Liver (tissue), 9 donors: Measurements from ENCODE around the gene KDM3B. TPM values are rescaled to one million over a fixed set of nuclear protein-coding genes. Genes with fewer than 3 reads are reported as not detected.
A peak's percentile ranks its signal among the peaks of the same experiment; 100 is the strongest.
"Not testable (repeated sequence)": the region's sequence is repeated elsewhere in the genome, so short reads cannot be mapped to it uniquely, and the experiment has no call there.

Source experiments
- DNase-seq: peaks from one replicate; pipeline ENCODE4 v3.0.0-alpha.2; 2017; ENCODE audit warnings: low spot score
- H3K27ac ChIP-seq, 2 donors: one replicate each; pipeline ENCODE4 v1.7.0; 2013; ENCODE audit warnings: inconsistent platforms in 2 of 2, low read length in 2 of 2, control low read depth in 1 of 2, low read depth in 1 of 2, mild to moderate bottlenecking in 1 of 2
- H3K27me3 ChIP-seq, 4 donors: one replicate each; pipeline versions ENCODE4 v1.6.1 to v1.7.0; 2013; ENCODE audit warnings: low read length in 3 of 4, inconsistent platforms in 1 of 4, mild to moderate bottlenecking in 1 of 4, moderate library complexity in 1 of 4; ENCODE audit not compliant: control insufficient read depth in 4 of 4, insufficient read depth in 4 of 4
- H3K36me3 ChIP-seq, 4 donors: one replicate each; pipeline versions ENCODE4 v1.6.1 to v1.7.0; 2013; ENCODE audit warnings: low read length in 3 of 4, mild to moderate bottlenecking in 3 of 4, low read depth in 1 of 4, moderate library complexity in 1 of 4; ENCODE audit not compliant: control insufficient read depth in 4 of 4, insufficient read depth in 3 of 4
- H3K4me1 ChIP-seq, 4 donors: one replicate each; pipeline versions ENCODE4 v1.6.1 to v1.7.0; 2013; ENCODE audit warnings: low read length in 3 of 4, mild to moderate bottlenecking in 3 of 4, moderate library complexity in 1 of 4; ENCODE audit not compliant: control insufficient read depth in 4 of 4, insufficient read depth in 4 of 4
- H3K4me3 ChIP-seq, 3 donors: one replicate each; pipeline versions ENCODE4 v1.6.1 to v1.7.0; 2013; ENCODE audit warnings: low read length in 3 of 3, control low read depth in 1 of 3, low read depth in 1 of 3, mild to moderate bottlenecking in 1 of 3
- H3K9ac ChIP-seq, 2 donors: one replicate each; pipeline ENCODE4 v1.7.0; 2013; ENCODE audit warnings: low read length in 2 of 2, mild to moderate bottlenecking in 2 of 2, moderate library complexity in 2 of 2, control low read depth in 1 of 2, low read depth in 1 of 2
- H3K9me3 ChIP-seq, 4 donors: one replicate each; pipeline versions ENCODE4 v1.6.1 to v1.7.0; 2013; ENCODE audit warnings: low read length in 3 of 4; ENCODE audit not compliant: control insufficient read depth in 4 of 4
- EGR1 ChIP-seq, 2 donors: IDR thresholded peaks; 2 replicates each; pipeline ENCODE4 v1.6.1; 2016 to 2018; ENCODE audit warnings: antibody characterized with exemption in 2 of 2, low read depth in 2 of 2
- FOXA1 ChIP-seq: IDR thresholded peaks from 2 replicates; pipeline ENCODE4 v1.6.1; 2016; ENCODE audit warnings: antibody characterized with exemption
- FOXA2 ChIP-seq: IDR thresholded peaks from 2 replicates; pipeline ENCODE4 v1.6.1; 2016; ENCODE audit warnings: antibody characterized with exemption
- GABPA ChIP-seq, 2 donors: IDR thresholded peaks in 1 of 2; conservative IDR thresholded peaks in 1 of 2; 2 replicates each; pipeline ENCODE4 v1.6.1; 2016; ENCODE audit warnings: antibody characterized with exemption in 2 of 2, mild to moderate bottlenecking in 1 of 2, moderate library complexity in 1 of 2
- HNF4A ChIP-seq, 2 donors: conservative IDR thresholded peaks; 2 replicates each; pipeline ENCODE4 v1.6.1; 2016; ENCODE audit warnings: antibody characterized with exemption in 2 of 2, mild to moderate bottlenecking in 2 of 2
- HNF4G ChIP-seq: IDR thresholded peaks from 2 replicates; pipeline ENCODE4 v1.6.1; 2016; ENCODE audit warnings: antibody characterized with exemption
- JUND ChIP-seq, 2 donors: IDR thresholded peaks; 2 replicates each; pipeline ENCODE4 v1.6.1; 2016; ENCODE audit warnings: antibody characterized with exemption in 2 of 2
- NR2F2 ChIP-seq: IDR thresholded peaks from 2 replicates; pipeline ENCODE4 v1.6.1; 2016; ENCODE audit warnings: antibody characterized with exemption
- RAD21 ChIP-seq, 2 donors: IDR thresholded peaks; 2 replicates each; pipeline ENCODE4 v1.6.1; 2016; ENCODE audit warnings: antibody characterized with exemption in 2 of 2, mild to moderate bottlenecking in 2 of 2
- RXRA ChIP-seq, 2 donors: IDR thresholded peaks; 2 replicates each; pipeline ENCODE4 v1.6.1; 2017 to 2018; ENCODE audit warnings: antibody characterized with exemption in 2 of 2, mild to moderate bottlenecking in 1 of 2
- SP1 ChIP-seq: IDR thresholded peaks from 2 replicates; pipeline ENCODE4 v1.6.1; 2018; ENCODE audit warnings: antibody characterized with exemption, mild to moderate bottlenecking
- TAF1 ChIP-seq: conservative IDR thresholded peaks from 2 replicates; pipeline ENCODE4 v1.6.1; 2016; ENCODE audit warnings: antibody characterized with exemption, mild to moderate bottlenecking
- YY1 ChIP-seq: IDR thresholded peaks from 2 replicates; pipeline ENCODE4 v1.6.1; 2016; ENCODE audit warnings: antibody characterized with exemption, mild to moderate bottlenecking
- WGBS: extraction: QIAGEN DNeasy Blood & Tissue Kit; methylation state at CpG from one replicate; pipeline ENCODE4 v1.1.7; 2013; 5-methylcytosine and 5-hydroxymethylcytosine counted together
- polyA plus RNA-seq, 2 donors: library from polyadenylated mRNA; stranded (reverse) in 1 of 2; unstranded in 1 of 2; fragments of 200-250 nt in 1 of 2; fragments of >200 nt in 1 of 2; fragmentation: Nextera tagmentation in 1 of 2; extraction: Ambion mirVana in 1 of 2; gene quantifications; one replicate each; pipeline versions ENCODE4 v1.2.1 to v1.2.3, GENCODE V29; 2013 to 2015
- total RNA-seq, 2 donors: library from RNA; depleted of rRNA; stranded (reverse); fragments of >200 nt; gene quantifications; one replicate each; pipeline ENCODE4 v1.2.3, GENCODE V29; 2014
- TF ChIP-seq, protein P1 (sequence below): fragments of 150-350 bp; IDR thresholded peaks from 2 replicates; pipeline ENCODE4 v1.5.1; 2017; ENCODE audit warnings: improper control_type of control experiment, low read depth, low read length; ENCODE audit not compliant: missing input control
- TF ChIP-seq, protein P2 (sequence below): IDR thresholded peaks from 2 replicates; pipeline ENCODE4 v1.6.1; 2016; ENCODE audit warnings: antibody characterized with exemption
- TF ChIP-seq, protein P3 (sequence below): IDR thresholded peaks from 2 replicates; pipeline ENCODE4 v1.6.1; 2016; ENCODE audit warnings: antibody characterized with exemption
- TF ChIP-seq, protein P4 (sequence below): IDR thresholded peaks from 2 replicates; pipeline ENCODE4 v1.6.1; 2016; ENCODE audit warnings: antibody characterized with exemption, mild to moderate bottlenecking
- TF ChIP-seq, protein P5 (sequence below): IDR thresholded peaks from 2 replicates; pipeline ENCODE4 v1.6.1; 2016; ENCODE audit warnings: antibody characterized with exemption
- donor health status: healthy.
- donor health status: healthy.
- donor health status: healthy.
- donor health status: healthy.
- donor health status: healthy.

KDM3B gene
- total and polyA plus RNA-seq, 4 donors, result 6.8 to 39.6 (median 18.8) TPM

- H3K9me3 ChIP-seq, result not testable (repeated sequence)
These were observed 34.3 kb upstream of the KDM3B start for GRCh38 chr5:138318211-138318610.

GRCh38 chr5:138330813-138331448 lies 21.6 kb upstream of the KDM3B start:
- no peak overlapping the region for H3K27ac ChIP-seq
- no peak for DNase-seq
- 2% methylated on average over 12 of the region's 12 CpGs for WGBS

More at GRCh38 chr5:138318211-138318610, 34.3 kb upstream of the KDM3B start:
- DNase-seq, H3K27ac ChIP-seq, H3K9ac ChIP-seq, H3K27me3 ChIP-seq, H3K4me1 ChIP-seq, H3K36me3 ChIP-seq, H3K4me3 ChIP-seq: not testable (repeated sequence)
- WGBS, result 96% methylated on average over 4 of the region's 4 CpGs

GRCh38 chr5:138331449-138332368 lies 20.8 kb upstream of the KDM3B start, which contains the start of gene CDC25C:
Gene CDC25C, minus strand, starts transcription at chr5:138331804. Its CDS starts 624 bp downstream, at chr5:138331180.
- H3K27ac ChIP-seq, result no peak within 1 kb of the TSS
- no peaks in the 10 kb centered on the region for H3K9me3 ChIP-seq
- no peak within 1 kb of the TSS for H3K9ac ChIP-seq
- TF ChIP-seq TAF1 (no peak), JUND (IDR thresholded peaks at IDR 0.05) (peak in 1 of 2 donors; percentile 14), GABPA (IDR thresholded peaks at IDR 0.05 in 1 of 2, conservative IDR thresholded peaks at IDR 0.05 in 1 of 2) (peak in 1 of 2 donors; percentile 53), RXRA (IDR thresholded peaks at IDR 0.05) (peak in 1 of 2 donors; percentile 17), FOXA1 (no peak), HNF4A (conservative IDR thresholded peaks at IDR 0.05) (no peak), YY1 (peak; percentile 62), RAD21 (IDR thresholded peaks at IDR 0.05) (peak in 1 of 2 donors; percentile 24), FOXA2 (peak; percentile 30), SP1 (peak; percentile 94), NR2F2 (peak; percentile 25), EGR1 (IDR thresholded peaks at IDR 0.05; ENCODE audit: low read depth in 2 of 2) (no peak), HNF4G (no peak)
- TF ChIP-seq, protein P1, sequence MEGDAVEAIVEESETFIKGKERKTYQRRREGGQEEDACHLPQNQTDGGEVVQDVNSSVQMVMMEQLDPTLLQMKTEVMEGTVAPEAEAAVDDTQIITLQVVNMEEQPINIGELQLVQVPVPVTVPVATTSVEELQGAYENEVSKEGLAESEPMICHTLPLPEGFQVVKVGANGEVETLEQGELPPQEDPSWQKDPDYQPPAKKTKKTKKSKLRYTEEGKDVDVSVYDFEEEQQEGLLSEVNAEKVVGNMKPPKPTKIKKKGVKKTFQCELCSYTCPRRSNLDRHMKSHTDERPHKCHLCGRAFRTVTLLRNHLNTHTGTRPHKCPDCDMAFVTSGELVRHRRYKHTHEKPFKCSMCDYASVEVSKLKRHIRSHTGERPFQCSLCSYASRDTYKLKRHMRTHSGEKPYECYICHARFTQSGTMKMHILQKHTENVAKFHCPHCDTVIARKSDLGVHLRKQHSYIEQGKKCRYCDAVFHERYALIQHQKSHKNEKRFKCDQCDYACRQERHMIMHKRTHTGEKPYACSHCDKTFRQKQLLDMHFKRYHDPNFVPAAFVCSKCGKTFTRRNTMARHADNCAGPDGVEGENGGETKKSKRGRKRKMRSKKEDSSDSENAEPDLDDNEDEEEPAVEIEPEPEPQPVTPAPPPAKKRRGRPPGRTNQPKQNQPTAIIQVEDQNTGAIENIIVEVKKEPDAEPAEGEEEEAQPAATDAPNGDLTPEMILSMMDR, result no peak
- TF ChIP-seq, protein P2, sequence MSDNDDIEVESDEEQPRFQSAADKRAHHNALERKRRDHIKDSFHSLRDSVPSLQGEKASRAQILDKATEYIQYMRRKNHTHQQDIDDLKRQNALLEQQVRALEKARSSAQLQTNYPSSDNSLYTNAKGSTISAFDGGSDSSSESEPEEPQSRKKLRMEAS, result peak; percentile 60
- TF ChIP-seq, protein P3, sequence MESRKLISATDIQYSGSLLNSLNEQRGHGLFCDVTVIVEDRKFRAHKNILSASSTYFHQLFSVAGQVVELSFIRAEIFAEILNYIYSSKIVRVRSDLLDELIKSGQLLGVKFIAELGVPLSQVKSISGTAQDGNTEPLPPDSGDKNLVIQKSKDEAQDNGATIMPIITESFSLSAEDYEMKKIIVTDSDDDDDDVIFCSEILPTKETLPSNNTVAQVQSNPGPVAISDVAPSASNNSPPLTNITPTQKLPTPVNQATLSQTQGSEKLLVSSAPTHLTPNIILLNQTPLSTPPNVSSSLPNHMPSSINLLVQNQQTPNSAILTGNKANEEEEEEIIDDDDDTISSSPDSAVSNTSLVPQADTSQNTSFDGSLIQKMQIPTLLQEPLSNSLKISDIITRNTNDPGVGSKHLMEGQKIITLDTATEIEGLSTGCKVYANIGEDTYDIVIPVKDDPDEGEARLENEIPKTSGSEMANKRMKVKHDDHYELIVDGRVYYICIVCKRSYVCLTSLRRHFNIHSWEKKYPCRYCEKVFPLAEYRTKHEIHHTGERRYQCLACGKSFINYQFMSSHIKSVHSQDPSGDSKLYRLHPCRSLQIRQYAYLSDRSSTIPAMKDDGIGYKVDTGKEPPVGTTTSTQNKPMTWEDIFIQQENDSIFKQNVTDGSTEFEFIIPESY, result no peak
- TF ChIP-seq, protein P4, sequence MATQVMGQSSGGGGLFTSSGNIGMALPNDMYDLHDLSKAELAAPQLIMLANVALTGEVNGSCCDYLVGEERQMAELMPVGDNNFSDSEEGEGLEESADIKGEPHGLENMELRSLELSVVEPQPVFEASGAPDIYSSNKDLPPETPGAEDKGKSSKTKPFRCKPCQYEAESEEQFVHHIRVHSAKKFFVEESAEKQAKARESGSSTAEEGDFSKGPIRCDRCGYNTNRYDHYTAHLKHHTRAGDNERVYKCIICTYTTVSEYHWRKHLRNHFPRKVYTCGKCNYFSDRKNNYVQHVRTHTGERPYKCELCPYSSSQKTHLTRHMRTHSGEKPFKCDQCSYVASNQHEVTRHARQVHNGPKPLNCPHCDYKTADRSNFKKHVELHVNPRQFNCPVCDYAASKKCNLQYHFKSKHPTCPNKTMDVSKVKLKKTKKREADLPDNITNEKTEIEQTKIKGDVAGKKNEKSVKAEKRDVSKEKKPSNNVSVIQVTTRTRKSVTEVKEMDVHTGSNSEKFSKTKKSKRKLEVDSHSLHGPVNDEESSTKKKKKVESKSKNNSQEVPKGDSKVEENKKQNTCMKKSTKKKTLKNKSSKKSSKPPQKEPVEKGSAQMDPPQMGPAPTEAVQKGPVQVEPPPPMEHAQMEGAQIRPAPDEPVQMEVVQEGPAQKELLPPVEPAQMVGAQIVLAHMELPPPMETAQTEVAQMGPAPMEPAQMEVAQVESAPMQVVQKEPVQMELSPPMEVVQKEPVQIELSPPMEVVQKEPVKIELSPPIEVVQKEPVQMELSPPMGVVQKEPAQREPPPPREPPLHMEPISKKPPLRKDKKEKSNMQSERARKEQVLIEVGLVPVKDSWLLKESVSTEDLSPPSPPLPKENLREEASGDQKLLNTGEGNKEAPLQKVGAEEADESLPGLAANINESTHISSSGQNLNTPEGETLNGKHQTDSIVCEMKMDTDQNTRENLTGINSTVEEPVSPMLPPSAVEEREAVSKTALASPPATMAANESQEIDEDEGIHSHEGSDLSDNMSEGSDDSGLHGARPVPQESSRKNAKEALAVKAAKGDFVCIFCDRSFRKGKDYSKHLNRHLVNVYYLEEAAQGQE, result no peak
- TF ChIP-seq, protein P5, sequence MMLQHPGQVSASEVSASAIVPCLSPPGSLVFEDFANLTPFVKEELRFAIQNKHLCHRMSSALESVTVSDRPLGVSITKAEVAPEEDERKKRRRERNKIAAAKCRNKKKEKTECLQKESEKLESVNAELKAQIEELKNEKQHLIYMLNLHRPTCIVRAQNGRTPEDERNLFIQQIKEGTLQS, result no peak
- no peaks in the 10 kb centered on the region for H3K36me3 ChIP-seq
- WGBS, result 1% methylated on average over 55 of the region's 55 CpGs
- H3K4me3 ChIP-seq, result peak within 1 kb of the TSS; percentile 49 to 69 (median 50)
- peak; percentile 96 for DNase-seq
- H3K4me1 ChIP-seq, result peaks cover 1 to 17% (median 16%) of the 10 kb centered on the region in 4 donors
- no peaks in the 10 kb centered on the region for H3K27me3 ChIP-seq

More at GRCh38 chr5:138330813-138331448, 21.6 kb upstream of the KDM3B start:
- H3K27me3 ChIP-seq, result no peaks in the 10 kb centered on the region
- no peak overlapping the region for H3K9ac ChIP-seq
- no peaks in the 10 kb centered on the region for H3K36me3 ChIP-seq
- no peak for TF ChIP-seq FOXA1
- no peaks in the 10 kb centered on the region for H3K9me3 ChIP-seq
- peak overlapping the region in 2 of 3 donors; percentile 49 to 69 for H3K4me3 ChIP-seq
- peaks cover 1 to 17% (median 16%) of the 10 kb centered on the region in 4 donors for H3K4me1 ChIP-seq
